Measurements from ENCODE around the gene NPS. TPM values are rescaled to one million over a fixed set of nuclear protein-coding genes. Genes with fewer than 3 reads are reported as not detected.

NPS gene
- total RNA-seq, 1 donor from 2014 or later = not detected

DNA sequence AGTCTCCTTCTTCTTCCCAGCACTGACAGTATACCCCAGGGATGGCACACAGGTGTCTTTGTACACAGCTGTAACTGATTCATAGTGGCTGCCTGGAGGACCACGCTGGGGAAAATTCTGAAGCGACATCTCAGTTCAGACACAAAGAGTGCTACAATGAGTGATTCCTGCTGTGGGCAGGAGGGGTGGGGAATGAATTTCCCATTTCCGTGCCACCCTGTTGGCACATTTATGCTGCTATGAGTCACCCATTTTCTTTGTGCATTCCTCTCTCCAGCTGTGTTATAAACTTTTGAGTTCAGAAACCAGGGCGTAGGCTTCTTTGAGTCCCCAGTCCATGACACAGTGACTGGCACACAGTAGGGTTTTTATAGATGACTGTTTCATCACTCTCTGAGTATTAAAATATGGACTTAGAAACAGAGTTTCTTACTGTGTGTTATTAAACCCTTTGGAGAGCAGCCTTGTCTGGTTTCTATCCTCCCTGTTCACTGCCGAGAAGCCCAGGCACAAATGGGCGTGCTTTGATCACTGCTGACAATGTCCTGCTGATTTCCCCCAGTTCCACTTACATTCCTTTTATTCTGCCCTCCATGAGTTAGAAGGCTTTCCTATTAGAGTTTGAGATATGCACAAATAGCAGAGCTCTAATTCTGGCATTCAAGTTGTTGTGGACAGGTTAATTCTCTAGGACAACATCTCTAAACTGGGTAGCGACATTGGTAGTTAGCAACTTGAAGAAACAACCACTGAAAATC lies 24.0 kb upstream of the NPS start:
- no peaks in the 10 kb centered on the region for H3K9me3 ChIP-seq
- DNase-seq (no peak), ATAC-seq (no peak)
- TF ChIP-seq, protein P1, sequence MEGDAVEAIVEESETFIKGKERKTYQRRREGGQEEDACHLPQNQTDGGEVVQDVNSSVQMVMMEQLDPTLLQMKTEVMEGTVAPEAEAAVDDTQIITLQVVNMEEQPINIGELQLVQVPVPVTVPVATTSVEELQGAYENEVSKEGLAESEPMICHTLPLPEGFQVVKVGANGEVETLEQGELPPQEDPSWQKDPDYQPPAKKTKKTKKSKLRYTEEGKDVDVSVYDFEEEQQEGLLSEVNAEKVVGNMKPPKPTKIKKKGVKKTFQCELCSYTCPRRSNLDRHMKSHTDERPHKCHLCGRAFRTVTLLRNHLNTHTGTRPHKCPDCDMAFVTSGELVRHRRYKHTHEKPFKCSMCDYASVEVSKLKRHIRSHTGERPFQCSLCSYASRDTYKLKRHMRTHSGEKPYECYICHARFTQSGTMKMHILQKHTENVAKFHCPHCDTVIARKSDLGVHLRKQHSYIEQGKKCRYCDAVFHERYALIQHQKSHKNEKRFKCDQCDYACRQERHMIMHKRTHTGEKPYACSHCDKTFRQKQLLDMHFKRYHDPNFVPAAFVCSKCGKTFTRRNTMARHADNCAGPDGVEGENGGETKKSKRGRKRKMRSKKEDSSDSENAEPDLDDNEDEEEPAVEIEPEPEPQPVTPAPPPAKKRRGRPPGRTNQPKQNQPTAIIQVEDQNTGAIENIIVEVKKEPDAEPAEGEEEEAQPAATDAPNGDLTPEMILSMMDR (IDR thresholded peaks at IDR 0.05) = no peak
- no peaks in the 10 kb centered on the region for H3K27me3 ChIP-seq (ENCODE audit: low read depth)
- intact Hi-C loops (cut with DNase I) = no loop called here
- H3K4me1 ChIP-seq = no peaks in the 10 kb centered on the region
- H3K27ac ChIP-seq = no peak overlapping the region
- no peaks in the 10 kb centered on the region for H3K36me3 ChIP-seq
- no peak overlapping the region for H3K4me3 ChIP-seq

GRCh38 chr10:127525686-127526085 lies 23.4 kb upstream of the NPS start:
- ATAC-seq (no peak), DNase-seq (no peak)
- Histone ChIP-seq H3K36me3 (no peaks in the 10 kb centered on the region), H3K27ac (no peak overlapping the region), H3K4me1 (no peaks in the 10 kb centered on the region), H3K9me3 (no peaks in the 10 kb centered on the region), H3K4me3 (no peak overlapping the region), H3K27me3 (ENCODE audit: low read depth) (no peaks in the 10 kb centered on the region)
- intact Hi-C loops (cut with DNase I) = no loop called here
- TF ChIP-seq, protein P1 (IDR thresholded peaks at IDR 0.05) = no peak

DNA sequence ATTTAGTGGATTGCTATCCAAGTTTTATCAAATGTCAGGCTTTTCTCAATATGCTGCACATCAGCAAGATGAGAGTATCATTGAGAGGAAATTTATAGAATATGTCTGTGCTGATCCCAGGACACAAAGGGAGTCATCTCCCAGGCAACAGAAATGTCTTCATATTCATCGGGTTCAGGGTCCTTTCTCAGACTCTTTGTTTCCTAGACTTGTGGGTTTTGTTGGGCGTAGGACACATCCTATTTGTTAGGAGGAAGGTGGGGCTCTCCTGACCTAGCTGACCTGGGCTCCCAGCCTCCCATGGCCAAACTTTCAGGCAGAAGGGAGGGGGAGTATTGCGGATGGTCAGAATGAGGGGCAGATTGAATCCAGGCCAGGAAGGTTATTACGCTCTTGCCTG lies 22.9 kb upstream of the NPS start:
- Histone ChIP-seq H3K27ac (no peak overlapping the region), H3K4me3 (no peak overlapping the region), H3K36me3 (no peaks in the 10 kb centered on the region), H3K27me3 (ENCODE audit: low read depth) (no peaks in the 10 kb centered on the region), H3K9me3 (no peaks in the 10 kb centered on the region), H3K4me1 (no peaks in the 10 kb centered on the region)
- TF ChIP-seq, protein P1 (IDR thresholded peaks at IDR 0.05) = no peak
- ATAC-seq = no peak
- no peak for DNase-seq
- intact Hi-C loops (cut with DNase I) = no loop called here

- H3K27me3 ChIP-seq (ENCODE audit: low read depth) = no peaks in the 10 kb centered on the region
- no peaks in the 10 kb centered on the region for H3K9me3 ChIP-seq
- H3K4me3 ChIP-seq = no peak overlapping the region
- intact Hi-C loops (cut with DNase I) = no loop called here
- no peaks in the 10 kb centered on the region for H3K36me3 ChIP-seq
- ATAC-seq (no peak), DNase-seq (no peak)
- TF ChIP-seq, protein P1 (IDR thresholded peaks at IDR 0.05) = no peak
- H3K27ac ChIP-seq = no peak overlapping the region
- H3K4me1 ChIP-seq = no peaks in the 10 kb centered on the region
These were observed 21.8 kb upstream of the NPS start for GRCh38 chr10:127527320-127527719.

GRCh38 chr10:127527891-127528290 lies 21.2 kb upstream of the NPS start:
- TF ChIP-seq, protein P1 (IDR thresholded peaks at IDR 0.05) = no peak
- DNase-seq (no peak), ATAC-seq (no peak)
- Histone ChIP-seq H3K9me3 (no peaks in the 10 kb centered on the region), H3K36me3 (no peaks in the 10 kb centered on the region), H3K4me1 (no peaks in the 10 kb centered on the region), H3K27me3 (ENCODE audit: low read depth) (no peaks in the 10 kb centered on the region), H3K4me3 (no peak overlapping the region), H3K27ac (no peak overlapping the region)
- intact Hi-C loops (cut with DNase I) = no loop called here

Measured in lower lobe of right lung (tissue), 2 donors.